ENCODE results near the gene SPG21. TPM values are rescaled to one million over a fixed set of nuclear protein-coding genes. Genes with fewer than 3 reads are reported as not detected.
A peak's percentile ranks its signal among the peaks of the same experiment; 100 is the strongest.

The SPG21 gene
- total and polyA plus RNA-seq, 2 of the 13 experiments (the other 11 are each of a cell fraction or from before 2014, with no cell fraction given), result 36.7 to 42.4 TPM

DNA sequence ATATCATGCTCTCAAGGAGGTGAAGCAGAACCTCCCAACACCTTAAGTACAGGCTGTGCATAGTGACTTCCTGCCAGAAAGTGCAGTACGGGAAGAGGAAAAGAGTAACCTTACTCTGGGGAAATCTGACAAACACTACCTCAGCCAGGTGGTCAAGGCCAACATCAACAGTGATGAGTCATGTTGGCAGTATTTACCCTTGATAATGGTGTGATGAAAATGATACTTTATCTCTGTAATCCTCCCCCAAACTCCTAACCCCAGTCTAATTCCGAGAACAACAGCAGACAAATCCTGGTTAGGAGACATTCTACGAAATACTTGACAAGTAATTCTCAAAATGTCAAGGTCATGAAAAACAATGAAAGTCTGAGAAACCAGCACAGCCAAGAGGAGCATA is 51.5 kb downstream of the SPG21 start (continued):
- TF ChIP-seq HNF4G (IDR thresholded peaks at IDR 0.05; ENCODE audit: borderline replicate concordance, low read depth, low read length), result no peak
- TF ChIP-seq HNF4G (CRISPR knock-in tag; IDR thresholded peaks at IDR 0.05; ENCODE audit: borderline replicate concordance, low read depth), result no peak
- no peak for TF ChIP-seq MED13 (CRISPR knock-in tag; IDR thresholded peaks at IDR 0.05)
- TF ChIP-seq SOX13 (IDR thresholded peaks at IDR 0.05), result no peak
- peak in 1 of 2 experiments; percentile 47; a peak in 2 of 4 replicates for TF ChIP-seq SOX13 (CRISPR knock-in tag; conservative IDR thresholded peaks at IDR 0.05 in 1 of 2, IDR thresholded peaks at IDR 0.05 in 1 of 2)
- TF ChIP-seq, protein P1, sequence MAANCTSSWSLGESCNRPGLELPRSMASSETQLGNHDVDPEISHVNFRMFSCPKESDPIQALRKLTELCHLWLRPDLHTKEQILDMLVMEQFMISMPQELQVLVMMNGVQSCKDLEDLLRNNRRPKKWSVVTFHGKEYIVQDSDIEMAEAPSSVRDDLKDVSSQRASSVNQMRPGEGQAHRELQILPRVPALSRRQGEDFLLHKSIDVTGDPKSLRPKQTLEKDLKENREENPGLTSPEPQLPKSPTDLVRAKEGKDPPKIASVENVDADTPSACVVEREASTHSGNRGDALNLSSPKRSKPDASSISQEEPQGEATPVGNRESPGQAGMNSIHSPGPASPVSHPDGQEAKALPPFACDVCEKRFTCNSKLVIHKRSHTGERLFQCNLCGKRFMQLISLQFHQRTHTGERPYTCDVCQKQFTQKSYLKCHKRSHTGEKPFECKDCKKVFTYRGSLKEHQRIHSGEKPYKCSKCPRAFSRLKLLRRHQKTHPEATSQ (CRISPR knock-in tag; IDR thresholded peaks at IDR 0.05; ENCODE audit: borderline replicate concordance), result no peak
- TF ChIP-seq, protein P2, sequence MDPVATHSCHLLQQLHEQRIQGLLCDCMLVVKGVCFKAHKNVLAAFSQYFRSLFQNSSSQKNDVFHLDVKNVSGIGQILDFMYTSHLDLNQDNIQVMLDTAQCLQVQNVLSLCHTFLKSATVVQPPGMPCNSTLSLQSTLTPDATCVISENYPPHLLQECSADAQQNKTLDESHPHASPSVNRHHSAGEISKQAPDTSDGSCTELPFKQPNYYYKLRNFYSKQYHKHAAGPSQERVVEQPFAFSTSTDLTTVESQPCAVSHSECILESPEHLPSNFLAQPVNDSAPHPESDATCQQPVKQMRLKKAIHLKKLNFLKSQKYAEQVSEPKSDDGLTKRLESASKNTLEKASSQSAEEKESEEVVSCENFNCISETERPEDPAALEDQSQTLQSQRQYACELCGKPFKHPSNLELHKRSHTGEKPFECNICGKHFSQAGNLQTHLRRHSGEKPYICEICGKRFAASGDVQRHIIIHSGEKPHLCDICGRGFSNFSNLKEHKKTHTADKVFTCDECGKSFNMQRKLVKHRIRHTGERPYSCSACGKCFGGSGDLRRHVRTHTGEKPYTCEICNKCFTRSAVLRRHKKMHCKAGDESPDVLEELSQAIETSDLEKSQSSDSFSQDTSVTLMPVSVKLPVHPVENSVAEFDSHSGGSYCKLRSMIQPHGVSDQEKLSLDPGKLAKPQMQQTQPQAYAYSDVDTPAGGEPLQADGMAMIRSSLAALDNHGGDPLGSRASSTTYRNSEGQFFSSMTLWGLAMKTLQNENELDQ (CRISPR knock-in tag; IDR thresholded peaks at IDR 0.05; ENCODE audit: borderline replicate concordance), result no peak
- no peak for TF ChIP-seq U2AF1 (optimal IDR thresholded peaks at IDR 0.05; ENCODE audit: low read depth, low read length)
- TF ChIP-seq ZNF12 (CRISPR knock-in tag; IDR thresholded peaks at IDR 0.05), result no peak
- TF ChIP-seq MIER2 (CRISPR knock-in tag; IDR thresholded peaks at IDR 0.05), result no peak
- TF ChIP-seq, protein P3, sequence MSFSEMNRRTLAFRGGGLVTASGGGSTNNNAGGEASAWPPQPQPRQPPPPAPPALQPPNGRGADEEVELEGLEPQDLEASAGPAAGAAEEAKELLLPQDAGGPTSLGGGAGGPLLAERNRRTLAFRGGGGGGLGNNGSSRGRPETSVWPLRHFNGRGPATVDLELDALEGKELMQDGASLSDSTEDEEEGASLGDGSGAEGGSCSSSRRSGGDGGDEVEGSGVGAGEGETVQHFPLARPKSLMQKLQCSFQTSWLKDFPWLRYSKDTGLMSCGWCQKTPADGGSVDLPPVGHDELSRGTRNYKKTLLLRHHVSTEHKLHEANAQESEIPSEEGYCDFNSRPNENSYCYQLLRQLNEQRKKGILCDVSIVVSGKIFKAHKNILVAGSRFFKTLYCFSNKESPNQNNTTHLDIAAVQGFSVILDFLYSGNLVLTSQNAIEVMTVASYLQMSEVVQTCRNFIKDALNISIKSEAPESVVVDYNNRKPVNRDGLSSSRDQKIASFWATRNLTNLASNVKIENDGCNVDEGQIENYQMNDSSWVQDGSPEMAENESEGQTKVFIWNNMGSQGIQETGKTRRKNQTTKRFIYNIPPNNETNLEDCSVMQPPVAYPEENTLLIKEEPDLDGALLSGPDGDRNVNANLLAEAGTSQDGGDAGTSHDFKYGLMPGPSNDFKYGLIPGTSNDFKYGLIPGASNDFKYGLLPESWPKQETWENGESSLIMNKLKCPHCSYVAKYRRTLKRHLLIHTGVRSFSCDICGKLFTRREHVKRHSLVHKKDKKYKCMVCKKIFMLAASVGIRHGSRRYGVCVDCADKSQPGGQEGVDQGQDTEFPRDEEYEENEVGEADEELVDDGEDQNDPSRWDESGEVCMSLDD (CRISPR knock-in tag; IDR thresholded peaks at IDR 0.05; ENCODE audit: borderline replicate concordance), result no peak
- no peak for TF ChIP-seq STAG1 (CRISPR knock-in tag; IDR thresholded peaks at IDR 0.05)
- TF ChIP-seq, protein P4, sequence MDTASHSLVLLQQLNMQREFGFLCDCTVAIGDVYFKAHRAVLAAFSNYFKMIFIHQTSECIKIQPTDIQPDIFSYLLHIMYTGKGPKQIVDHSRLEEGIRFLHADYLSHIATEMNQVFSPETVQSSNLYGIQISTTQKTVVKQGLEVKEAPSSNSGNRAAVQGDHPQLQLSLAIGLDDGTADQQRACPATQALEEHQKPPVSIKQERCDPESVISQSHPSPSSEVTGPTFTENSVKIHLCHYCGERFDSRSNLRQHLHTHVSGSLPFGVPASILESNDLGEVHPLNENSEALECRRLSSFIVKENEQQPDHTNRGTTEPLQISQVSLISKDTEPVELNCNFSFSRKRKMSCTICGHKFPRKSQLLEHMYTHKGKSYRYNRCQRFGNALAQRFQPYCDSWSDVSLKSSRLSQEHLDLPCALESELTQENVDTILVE (CRISPR knock-in tag; IDR thresholded peaks at IDR 0.05), result no peak
- no peak for TF ChIP-seq ZNF572 (CRISPR knock-in tag; IDR thresholded peaks at IDR 0.05)
- TF ChIP-seq ZBTB3 (CRISPR knock-in tag; IDR thresholded peaks at IDR 0.05; ENCODE audit: borderline replicate concordance, low read depth), result no peak
- TF ChIP-seq ZNF343 (CRISPR knock-in tag; IDR thresholded peaks at IDR 0.05), result no peak
- no peak for TF ChIP-seq ZNF367 (CRISPR knock-in tag; IDR thresholded peaks at IDR 0.05; ENCODE audit: borderline replicate concordance)
- TF ChIP-seq GABPB1 (CRISPR knock-in tag; IDR thresholded peaks at IDR 0.05), result no peak
- no peak for TF ChIP-seq RAD51 (IDR thresholded peaks at IDR 0.05; ENCODE audit: borderline replicate concordance)
- no peak for TF ChIP-seq ZNF790 (CRISPR knock-in tag; IDR thresholded peaks at IDR 0.05; ENCODE audit: borderline replicate concordance)
- TF ChIP-seq CHD4 (IDR thresholded peaks at IDR 0.05; ENCODE audit: borderline replicate concordance, low read length), result no peak
- TF ChIP-seq MYNN (CRISPR knock-in tag; IDR thresholded peaks at IDR 0.05; ENCODE audit: low read depth), result no peak
- TF ChIP-seq RFX3 (CRISPR knock-in tag; IDR thresholded peaks at IDR 0.05), result no peak
- no peak for TF ChIP-seq HNRNPH1 (optimal IDR thresholded peaks at IDR 0.05; ENCODE audit: low read depth, low read length)
- no peak for TF ChIP-seq SOX6 (IDR thresholded peaks at IDR 0.05)
- peak; percentile 56; the same call in 1 of the 2 replicates for TF ChIP-seq SOX6 (CRISPR knock-in tag; IDR thresholded peaks at IDR 0.05)
